Keratinocyte (primary cell): Measurements from ENCODE around the gene XYLB. TPM values are rescaled to one million over a fixed set of nuclear protein-coding genes. Genes with fewer than 3 reads are reported as not detected.

Experiments
- DNase-seq: peaks from one replicate; pipeline ENCODE4 v3.0.0-alpha.2; 2011; ENCODE audit warnings: low read depth, missing footprints, low spot score
- FAIRE-seq: peaks from 2 replicates; lab custom pipeline; 2011; peaks lifted over from hg19 to GRCh38; lab: Jason Lieb, UNC
- H2AFZ ChIP-seq: 2 replicates; pipeline ENCODE4 v1.6.0; 2012; ENCODE audit warnings: low read length, control low read depth, inconsistent platforms; ENCODE audit not compliant: control insufficient read depth
- H3K27ac ChIP-seq: 2 replicates; pipeline ENCODE4 v1.5.1; 2011; ENCODE audit warnings: low read length; ENCODE audit not compliant: control insufficient read depth, insufficient read depth
- H3K27me3 ChIP-seq: 3 replicates; pipeline ENCODE4 v1.6.0; 2011; ENCODE audit warnings: low read length; ENCODE audit not compliant: control insufficient read depth, insufficient read depth; ENCODE audit errors: extremely low read depth
- H3K36me3 ChIP-seq, 2 experiments: 2 replicates in 1 of 2; 3 replicates in 1 of 2; pipeline ENCODE4 v1.5.1; 2011; ENCODE audit warnings: low read length in 2 of 2, mild to moderate bottlenecking in 1 of 2; ENCODE audit not compliant: control insufficient read depth in 2 of 2, insufficient read depth in 2 of 2; ENCODE audit errors: extremely low read depth in 1 of 2
- H3K4me1 ChIP-seq: 3 replicates; pipeline ENCODE4 v1.5.1; 2011; ENCODE audit warnings: low read length; ENCODE audit not compliant: control insufficient read depth, insufficient read depth; ENCODE audit errors: extremely low read depth
- H3K4me2 ChIP-seq: 3 replicates; pipeline ENCODE4 v1.6.0; 2011; ENCODE audit warnings: low read depth, low read length; ENCODE audit not compliant: control insufficient read depth, insufficient read depth; ENCODE audit errors: extremely low read depth
- H3K4me3 ChIP-seq, 3 experiments: fragments of 200-600 bp in 1 of 3; sonication (generic) in 1 of 3; 2 replicates in 2 of 3; 3 replicates in 1 of 3; pipeline ENCODE4 v1.5.1; 2011 to 2016; ENCODE audit warnings: low read length in 3 of 3, mild to moderate bottlenecking in 3 of 3, control low read depth in 2 of 3, inconsistent platforms in 1 of 3, low read depth in 1 of 3, mixed read lengths in 1 of 3, mixed run types in 1 of 3, moderate library complexity in 1 of 3; ENCODE audit not compliant: control insufficient read depth in 2 of 3, insufficient read depth in 2 of 3; ENCODE audit errors: extremely low read depth in 1 of 3
- H3K79me2 ChIP-seq: 2 replicates; pipeline ENCODE4 v1.6.0; 2012; ENCODE audit warnings: low read length; ENCODE audit not compliant: control insufficient read depth, insufficient read depth
- H3K9ac ChIP-seq: 3 replicates; pipeline ENCODE4 v1.6.0; 2011; ENCODE audit warnings: low read length; ENCODE audit not compliant: control insufficient read depth, insufficient read depth; ENCODE audit errors: extremely low read depth
- H3K9me1 ChIP-seq: 3 replicates; pipeline ENCODE4 v1.6.0; 2011; ENCODE audit warnings: low read length; ENCODE audit not compliant: control insufficient read depth, insufficient read depth; ENCODE audit errors: extremely low read depth
- H3K9me3 ChIP-seq: 2 replicates; pipeline ENCODE4 v1.5.1; 2012; ENCODE audit warnings: low read depth, low read length; ENCODE audit not compliant: control insufficient read depth
- H4K20me1 ChIP-seq: 3 replicates; pipeline ENCODE4 v1.6.0; 2011; ENCODE audit warnings: low read length; ENCODE audit not compliant: control insufficient read depth, insufficient read depth; ENCODE audit errors: extremely low read depth
- CTCF ChIP-seq, 3 experiments: IDR thresholded peaks in 1 of 3; conservative IDR thresholded peaks in 1 of 3; optimal IDR thresholded peaks in 1 of 3; 2 replicates in 2 of 3; 3 replicates in 1 of 3; pipeline versions ENCODE3 to v1.5.1; 2011; ENCODE audit warnings: low read length in 3 of 3, mild to moderate bottlenecking in 3 of 3, moderate library complexity in 2 of 3, control low read depth in 1 of 3, inconsistent platforms in 1 of 3; ENCODE audit not compliant: insufficient read depth in 2 of 3; ENCODE audit errors: extremely low read depth in 1 of 3
- EZH2 ChIP-seq: IDR thresholded peaks from one replicate; pipeline ENCODE4 v1.6.1; 2012; ENCODE audit warnings: inconsistent platforms, mild to moderate bottlenecking, low read length, moderate library complexity
- dilution Hi-C: fragments of 300-500 bp; cut with MboI; formaldehyde crosslinking; loops from one replicate; pipeline ENCODE4 v1.7.0; 2020; ENCODE audit warnings: low sequenced_read_pairs; ENCODE audit not compliant: extremely low pct_ligation_motif_present
- polyA plus RNA-seq, 5 experiments: library from polyadenylated mRNA; depleted of rRNA in 3 of 5; stranded (reverse) in 3 of 5; stranded (forward) in 1 of 5; unstranded in 1 of 5; fragments of >200 nt; gene quantifications; 1 replicate in 1 of 5; 2 replicates in 3 of 5; 3 replicates in 1 of 5; pipeline versions ENCODE4 v1.2.1 to v1.2.3, GENCODE V29; 2011 to 2012; ENCODE audit warnings: missing spikeins in 2 of 5, low read depth in 1 of 5, low replicate concordance in 1 of 5

XYLB gene
- polyA plus RNA-seq, 1 donor (not counting 4 experiments of a cell fraction or from before 2014, with no cell fraction given): 1.8 TPM

DNA sequence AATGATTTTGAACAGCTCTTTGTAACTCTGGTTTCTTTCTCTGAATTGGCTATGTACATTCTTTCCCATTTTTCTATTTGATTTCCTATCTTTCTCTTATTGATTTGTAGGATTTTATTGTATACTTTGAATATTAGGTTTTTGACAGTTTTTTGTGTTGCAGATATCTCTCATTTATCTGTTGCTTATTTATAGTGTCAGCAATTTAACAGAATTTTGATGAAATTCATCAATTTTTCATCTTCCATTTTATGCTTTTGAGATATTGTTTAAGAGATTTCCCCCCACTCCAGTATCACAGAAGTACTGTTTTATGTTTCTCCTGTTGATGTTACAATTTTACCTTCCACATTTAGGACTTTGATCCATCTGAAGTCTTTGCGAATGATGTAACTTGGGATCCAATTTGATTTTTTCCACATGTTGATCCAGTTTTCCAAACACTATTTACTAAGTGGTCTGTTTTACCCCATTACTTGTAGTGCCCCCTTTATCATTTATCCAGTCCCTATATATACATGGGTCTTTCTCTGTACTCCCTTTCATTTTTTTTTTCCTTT is 46.1 kb downstream of the XYLB start:
- DNase-seq (no peak), FAIRE-seq (no peak)
- TF ChIP-seq CTCF (optimal IDR thresholded peaks at IDR 0.05 in 1 of 3, IDR thresholded peaks at IDR 0.05 in 1 of 3, conservative IDR thresholded peaks at IDR 0.05 in 1 of 3; ENCODE audit: extremely low read depth in 1 of 3, insufficient read depth in 2 of 3, low read length in 3 of 3) (no peak), EZH2 (no peak)
- Histone ChIP-seq H3K4me2 (no peak overlapping the region), H3K79me2 (no peaks in the 10 kb centered on the region), H3K27ac (no peak overlapping the region), H3K4me1 (no peaks in the 10 kb centered on the region), H3K36me3 (peaks cover 0 to 4% of the 10 kb centered on the region in 2 experiments), H3K27me3 (no peaks in the 10 kb centered on the region), H3K4me3 (no peak overlapping the region), H3K9ac (no peak overlapping the region), H3K9me1 (no peaks in the 10 kb centered on the region), H2AFZ (no peak overlapping the region), H3K9me3 (no peaks in the 10 kb centered on the region), H4K20me1 (no peaks in the 10 kb centered on the region)
- dilution Hi-C loops: no loop called here

GRCh38 chr3:38396239-38396638 is 49.7 kb downstream of the XYLB start:
- Histone ChIP-seq H4K20me1 (no peaks in the 10 kb centered on the region), H3K4me2 (no peak overlapping the region), H3K27ac (no peak overlapping the region), H3K4me3 (no peak overlapping the region), H2AFZ (no peak overlapping the region), H3K4me1 (no peaks in the 10 kb centered on the region), H3K27me3 (no peaks in the 10 kb centered on the region), H3K9me1 (no peaks in the 10 kb centered on the region), H3K9ac (no peak overlapping the region), H3K36me3 (peaks cover 0 to 4% of the 10 kb centered on the region in 2 experiments), H3K79me2 (no peaks in the 10 kb centered on the region), H3K9me3 (no peaks in the 10 kb centered on the region)
- FAIRE-seq (no peak), DNase-seq (no peak)
- dilution Hi-C loops: no loop called here
- TF ChIP-seq EZH2 (no peak), CTCF (optimal IDR thresholded peaks at IDR 0.05 in 1 of 3, IDR thresholded peaks at IDR 0.05 in 1 of 3, conservative IDR thresholded peaks at IDR 0.05 in 1 of 3; ENCODE audit: extremely low read depth in 1 of 3, insufficient read depth in 2 of 3, low read length in 3 of 3) (no peak)
